ENCODE results near the gene CAST.

The CAST gene

DNA sequence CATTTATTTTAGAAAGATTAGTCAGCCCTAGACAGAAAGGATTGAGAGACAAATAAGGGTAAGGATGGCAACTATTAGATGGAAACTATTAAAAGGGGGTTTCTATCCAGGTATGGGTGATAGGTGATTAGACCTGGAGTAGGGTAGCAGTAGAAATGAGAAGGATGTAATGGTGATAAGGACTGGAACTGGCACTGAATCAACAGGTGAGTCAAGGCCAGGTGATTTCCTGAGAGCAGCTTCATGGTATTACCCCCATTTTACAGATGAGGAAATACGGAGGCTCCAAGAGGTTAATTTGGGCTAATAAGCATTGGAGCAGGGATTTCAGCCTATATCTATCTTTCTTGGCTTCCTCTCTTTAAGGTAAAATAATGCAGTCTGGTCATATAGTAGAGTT is 55.7 kb downstream of the CAST start:
- H3K9me3 ChIP-seq (ENCODE audit: control insufficient read depth, low read length) = no peaks in the 10 kb centered on the region
- no peak overlapping the region for H3K27ac ChIP-seq (ENCODE audit: insufficient read depth, low read length, poor library complexity, severe bottlenecking)
- DNase-seq = no peak
- H3K4me3 ChIP-seq (ENCODE audit: insufficient read depth, low read depth, low read length, poor library complexity, severe bottlenecking) = no peak overlapping the region
- H3K27me3 ChIP-seq (replicated peaks; ENCODE audit: control insufficient read depth, insufficient read depth, low read length, poor library complexity, severe bottlenecking) = no peaks in the 10 kb centered on the region
- H3K4me1 ChIP-seq (ENCODE audit: control insufficient read depth, insufficient read depth, low read length, poor library complexity, severe bottlenecking) = peaks cover 15% of the 10 kb centered on the region
- H3K36me3 ChIP-seq (ENCODE audit: control insufficient read depth, insufficient read depth, low read length) = peaks cover 3% of the 10 kb centered on the region

DNA sequence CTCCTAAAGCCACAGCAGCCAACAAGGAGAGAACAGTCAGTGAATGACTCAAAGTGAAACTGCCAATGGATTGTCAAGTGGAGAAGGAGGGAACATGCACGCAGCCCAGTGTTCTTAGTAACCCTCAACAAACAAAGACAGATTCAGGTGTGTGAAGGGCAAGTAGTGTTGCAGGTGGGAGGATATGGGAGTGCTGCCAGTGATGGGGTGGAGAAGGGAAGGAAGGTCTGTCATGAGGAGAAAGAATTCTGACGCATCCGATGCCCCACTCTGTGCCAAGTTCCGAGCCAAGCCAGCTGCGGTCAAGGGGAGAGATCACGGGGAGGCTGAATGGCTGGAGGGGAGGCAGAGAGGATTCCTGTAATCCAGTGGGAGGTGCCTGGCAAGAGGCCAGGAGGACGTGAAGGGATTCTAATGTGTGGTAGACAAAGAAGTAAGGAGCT is 56.5 kb downstream of the CAST start:
- Histone ChIP-seq H3K27ac (ENCODE audit: insufficient read depth, low read length, poor library complexity, severe bottlenecking) (no peak overlapping the region), H3K36me3 (ENCODE audit: control insufficient read depth, insufficient read depth, low read length) (peaks cover 3% of the 10 kb centered on the region), H3K9me3 (ENCODE audit: control insufficient read depth, low read length) (no peaks in the 10 kb centered on the region), H3K27me3 (replicated peaks; ENCODE audit: control insufficient read depth, insufficient read depth, low read length, poor library complexity, severe bottlenecking) (no peaks in the 10 kb centered on the region), H3K4me1 (ENCODE audit: control insufficient read depth, insufficient read depth, low read length, poor library complexity, severe bottlenecking) (peaks cover 15% of the 10 kb centered on the region), H3K4me3 (ENCODE audit: insufficient read depth, low read depth, low read length, poor library complexity, severe bottlenecking) (no peak overlapping the region)
- DNase-seq = no peak

DNA sequence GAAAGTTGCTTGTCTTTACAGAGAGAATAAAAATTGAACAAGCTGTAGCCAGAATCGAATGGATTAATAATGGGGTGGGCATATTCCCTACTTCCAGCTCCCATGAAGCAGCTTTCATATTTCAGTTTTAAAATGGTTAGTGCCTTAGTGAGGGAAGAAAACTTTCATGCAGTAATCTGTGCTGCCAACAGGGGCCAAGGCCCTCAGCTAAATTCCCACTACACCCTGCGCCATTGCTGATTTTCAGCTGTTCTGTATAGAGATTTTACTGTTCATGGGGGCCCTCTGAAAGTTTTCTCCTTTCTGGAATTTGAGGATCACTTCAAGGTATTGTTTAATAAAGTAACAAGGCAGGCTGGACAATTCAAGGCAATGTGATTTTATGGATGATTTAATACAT is 58.2 kb downstream of the CAST start:
- peaks cover 6% of the 10 kb centered on the region for H3K36me3 ChIP-seq (ENCODE audit: control insufficient read depth, insufficient read depth, low read length)
- no peaks in the 10 kb centered on the region for H3K9me3 ChIP-seq (ENCODE audit: control insufficient read depth, low read length)
- peaks cover 4% of the 10 kb centered on the region for H3K4me1 ChIP-seq (ENCODE audit: control insufficient read depth, insufficient read depth, low read length, poor library complexity, severe bottlenecking)
- H3K27me3 ChIP-seq (replicated peaks; ENCODE audit: control insufficient read depth, insufficient read depth, low read length, poor library complexity, severe bottlenecking) = no peaks in the 10 kb centered on the region
- DNase-seq = no peak
- no peak overlapping the region for H3K27ac ChIP-seq (ENCODE audit: insufficient read depth, low read length, poor library complexity, severe bottlenecking)
- no peak overlapping the region for H3K4me3 ChIP-seq (ENCODE audit: insufficient read depth, low read depth, low read length, poor library complexity, severe bottlenecking)

DNA sequence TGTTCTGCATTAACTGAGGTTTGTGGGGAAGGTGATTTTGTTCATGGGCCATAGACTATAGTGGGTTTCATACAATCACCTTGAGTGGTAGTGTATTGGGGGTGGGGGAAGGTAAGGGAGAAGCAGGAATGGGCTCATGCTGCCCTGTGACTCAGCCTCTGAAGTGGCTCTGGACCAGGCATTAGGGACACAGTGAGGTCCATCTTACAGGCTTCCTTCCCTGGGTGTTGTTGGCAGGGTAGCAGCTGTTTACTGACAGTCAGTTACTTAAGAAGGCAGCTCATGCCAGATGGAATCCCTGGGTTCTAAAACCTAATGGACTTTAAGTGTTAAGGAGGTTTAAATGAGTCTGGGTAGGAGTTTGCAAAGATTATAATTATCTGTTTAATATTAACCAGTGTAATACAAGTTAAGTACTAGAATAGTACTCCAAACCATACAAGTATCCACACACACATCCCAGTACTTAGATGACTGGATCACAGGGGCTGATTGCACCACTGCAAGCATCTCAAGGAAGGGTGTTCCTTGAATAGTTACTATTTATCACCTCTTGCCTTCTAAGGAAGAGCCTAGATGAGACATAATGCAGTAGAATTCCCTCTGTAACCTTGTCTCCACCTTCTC is 59.3 kb downstream of the CAST start:
- no peak for DNase-seq
- Histone ChIP-seq H3K4me1 (ENCODE audit: control insufficient read depth, insufficient read depth, low read length, poor library complexity, severe bottlenecking) (no peaks in the 10 kb centered on the region), H3K36me3 (ENCODE audit: control insufficient read depth, insufficient read depth, low read length) (peaks cover 13% of the 10 kb centered on the region), H3K9me3 (ENCODE audit: control insufficient read depth, low read length) (no peaks in the 10 kb centered on the region), H3K4me3 (ENCODE audit: insufficient read depth, low read depth, low read length, poor library complexity, severe bottlenecking) (no peak overlapping the region), H3K27me3 (replicated peaks; ENCODE audit: control insufficient read depth, insufficient read depth, low read length, poor library complexity, severe bottlenecking) (no peaks in the 10 kb centered on the region), H3K27ac (ENCODE audit: insufficient read depth, low read length, poor library complexity, severe bottlenecking) (no peak overlapping the region)

- H3K27ac ChIP-seq (ENCODE audit: insufficient read depth, low read length, poor library complexity, severe bottlenecking) = no peak overlapping the region
- H3K36me3 ChIP-seq (ENCODE audit: control insufficient read depth, insufficient read depth, low read length) = peaks cover 22% of the 10 kb centered on the region
Observed at GRCh38 chr5:96725257-96725656, 63.1 kb downstream of the CAST start.

DNA sequence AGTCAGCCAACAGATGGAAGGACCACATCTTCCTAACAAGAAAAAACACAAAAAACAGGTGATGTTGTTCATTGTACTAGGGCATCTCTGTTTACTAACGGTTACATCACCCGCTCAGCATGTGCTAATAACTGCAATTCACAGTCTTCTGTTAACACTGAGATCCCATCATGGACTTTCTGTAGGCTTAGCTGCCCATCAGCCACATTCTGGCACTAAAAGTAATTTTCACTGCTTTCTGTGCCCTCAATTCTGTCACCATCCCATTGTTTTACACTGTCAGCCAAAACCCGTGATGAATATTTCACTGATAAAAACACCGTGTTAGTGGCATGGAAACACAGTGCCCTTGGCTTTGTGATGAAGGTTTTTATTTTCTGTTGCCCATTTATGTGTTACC is 64.6 kb downstream of the CAST start:
- peaks cover 28% of the 10 kb centered on the region for H3K36me3 ChIP-seq (ENCODE audit: control insufficient read depth, insufficient read depth, low read length)
- DNase-seq = no peak
- no peak overlapping the region for H3K27ac ChIP-seq (ENCODE audit: insufficient read depth, low read length, poor library complexity, severe bottlenecking)
- H3K4me3 ChIP-seq (ENCODE audit: insufficient read depth, low read depth, low read length, poor library complexity, severe bottlenecking) = no peak overlapping the region
- no peaks in the 10 kb centered on the region for H3K9me3 ChIP-seq (ENCODE audit: control insufficient read depth, low read length)
- no peaks in the 10 kb centered on the region for H3K27me3 ChIP-seq (replicated peaks; ENCODE audit: control insufficient read depth, insufficient read depth, low read length, poor library complexity, severe bottlenecking)
- no peaks in the 10 kb centered on the region for H3K4me1 ChIP-seq (ENCODE audit: control insufficient read depth, insufficient read depth, low read length, poor library complexity, severe bottlenecking)

More at GRCh38 chr5:96725257-96725656, 63.1 kb downstream of the CAST start:
- DNase-seq = no peak
- H3K9me3 ChIP-seq (ENCODE audit: control insufficient read depth, low read length) = no peaks in the 10 kb centered on the region
- H3K4me3 ChIP-seq (ENCODE audit: insufficient read depth, low read depth, low read length, poor library complexity, severe bottlenecking) = no peak overlapping the region
- H3K27me3 ChIP-seq (replicated peaks; ENCODE audit: control insufficient read depth, insufficient read depth, low read length, poor library complexity, severe bottlenecking) = no peaks in the 10 kb centered on the region
- no peaks in the 10 kb centered on the region for H3K4me1 ChIP-seq (ENCODE audit: control insufficient read depth, insufficient read depth, low read length, poor library complexity, severe bottlenecking)

DNA sequence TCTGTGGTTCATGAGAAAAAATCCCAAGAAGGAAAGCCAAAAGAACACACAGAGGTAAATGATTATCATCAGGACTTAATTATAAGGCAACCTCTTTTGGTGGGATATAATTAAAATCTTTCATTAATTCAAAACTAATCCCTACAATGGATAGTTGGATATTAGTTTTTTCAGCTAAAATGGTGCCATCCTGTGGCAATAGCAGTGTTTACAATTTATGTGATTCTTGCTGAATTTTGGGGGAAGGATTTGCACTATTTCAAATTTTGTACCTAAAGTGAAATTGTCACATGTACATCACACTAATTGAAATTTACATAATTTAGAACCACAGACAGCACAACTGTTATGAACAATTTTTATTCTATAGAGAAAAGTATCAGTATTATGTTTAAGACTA is 67.0 kb downstream of the CAST start:
- H3K27ac ChIP-seq (ENCODE audit: insufficient read depth, low read length, poor library complexity, severe bottlenecking) = no peak overlapping the region

GRCh38 chr5:96730586-96730985 is 68.4 kb downstream of the CAST start:
- DNase-seq = no peak
- Histone ChIP-seq H3K9me3 (ENCODE audit: control insufficient read depth, low read length) (no peaks in the 10 kb centered on the region), H3K27ac (ENCODE audit: insufficient read depth, low read length, poor library complexity, severe bottlenecking) (no peak overlapping the region), H3K36me3 (ENCODE audit: control insufficient read depth, insufficient read depth, low read length) (peaks cover 28% of the 10 kb centered on the region), H3K4me1 (ENCODE audit: control insufficient read depth, insufficient read depth, low read length, poor library complexity, severe bottlenecking) (no peaks in the 10 kb centered on the region), H3K4me3 (ENCODE audit: insufficient read depth, low read depth, low read length, poor library complexity, severe bottlenecking) (no peak overlapping the region), H3K27me3 (replicated peaks; ENCODE audit: control insufficient read depth, insufficient read depth, low read length, poor library complexity, severe bottlenecking) (no peaks in the 10 kb centered on the region)

More for the DNA sequence above, 67.0 kb downstream of the CAST start:
- DNase-seq = no peak
- Histone ChIP-seq H3K4me1 (ENCODE audit: control insufficient read depth, insufficient read depth, low read length, poor library complexity, severe bottlenecking) (no peaks in the 10 kb centered on the region), H3K36me3 (ENCODE audit: control insufficient read depth, insufficient read depth, low read length) (peaks cover 32% of the 10 kb centered on the region), H3K9me3 (ENCODE audit: control insufficient read depth, low read length) (no peaks in the 10 kb centered on the region), H3K27me3 (replicated peaks; ENCODE audit: control insufficient read depth, insufficient read depth, low read length, poor library complexity, severe bottlenecking) (no peaks in the 10 kb centered on the region), H3K4me3 (ENCODE audit: insufficient read depth, low read depth, low read length, poor library complexity, severe bottlenecking) (no peak overlapping the region)

GRCh38 chr5:96733771-96734500 is 71.8 kb downstream of the CAST start:
- no peak overlapping the region for H3K27ac ChIP-seq (ENCODE audit: insufficient read depth, low read length, poor library complexity, severe bottlenecking)
- H3K9me3 ChIP-seq (ENCODE audit: control insufficient read depth, low read length) = no peaks in the 10 kb centered on the region
- H3K27me3 ChIP-seq (replicated peaks; ENCODE audit: control insufficient read depth, insufficient read depth, low read length, poor library complexity, severe bottlenecking) = no peaks in the 10 kb centered on the region
- H3K36me3 ChIP-seq (ENCODE audit: control insufficient read depth, insufficient read depth, low read length) = peaks cover 35% of the 10 kb centered on the region
- H3K4me3 ChIP-seq (ENCODE audit: insufficient read depth, low read depth, low read length, poor library complexity, severe bottlenecking) = no peak overlapping the region
- H3K4me1 ChIP-seq (ENCODE audit: control insufficient read depth, insufficient read depth, low read length, poor library complexity, severe bottlenecking) = no peaks in the 10 kb centered on the region
- DNase-seq = no peak

DNA sequence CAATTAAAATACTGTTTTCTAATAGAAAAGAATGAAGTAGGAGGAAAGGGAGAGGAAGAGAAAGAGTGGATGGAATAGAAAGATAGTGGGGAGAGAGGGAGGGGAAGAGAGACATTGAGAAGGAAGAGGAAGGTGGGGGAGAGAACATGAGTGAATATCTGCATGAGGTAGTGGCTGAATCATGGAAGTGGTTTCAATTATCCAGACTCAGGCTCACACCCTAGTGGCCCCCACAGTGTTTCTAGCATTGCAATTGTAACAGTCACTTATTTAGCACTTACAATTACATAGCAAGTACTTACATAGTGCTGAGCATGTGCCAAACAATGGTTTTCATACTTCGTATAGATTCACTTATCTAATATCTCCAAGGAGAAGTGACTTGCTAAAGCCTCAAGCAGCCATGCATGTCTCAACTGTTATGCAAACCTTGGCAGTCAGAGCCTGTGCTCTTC is 72.7 kb downstream of the CAST start:
- Histone ChIP-seq H3K9me3 (ENCODE audit: control insufficient read depth, low read length) (no peaks in the 10 kb centered on the region), H3K27ac (ENCODE audit: insufficient read depth, low read length, poor library complexity, severe bottlenecking) (no peak overlapping the region), H3K4me3 (ENCODE audit: insufficient read depth, low read depth, low read length, poor library complexity, severe bottlenecking) (no peak overlapping the region), H3K36me3 (ENCODE audit: control insufficient read depth, insufficient read depth, low read length) (peaks cover 37% of the 10 kb centered on the region), H3K27me3 (replicated peaks; ENCODE audit: control insufficient read depth, insufficient read depth, low read length, poor library complexity, severe bottlenecking) (no peaks in the 10 kb centered on the region), H3K4me1 (ENCODE audit: control insufficient read depth, insufficient read depth, low read length, poor library complexity, severe bottlenecking) (no peaks in the 10 kb centered on the region)
- no peak for DNase-seq

Data from effector memory CD4-positive, alpha-beta T cell (primary cell).